ENCODE data around the gene CDC123. TPM values are rescaled to one million over a fixed set of nuclear protein-coding genes. Genes with fewer than 3 reads are reported as not detected.

The CDC123 gene
- 99.3 and 175 TPM in 2 replicates for total RNA-seq

GRCh38 chr10:12195603-12196506 is at the start of gene CDC123, which contains the start of gene NUDT5:
CDC123 (plus strand) TSS chr10:12196188; CDS start chr10:12196246, 58 bp downstream.
NUDT5 (minus strand) TSS chr10:12195891; CDS start chr10:12186291, 9,600 bp downstream.

Other genes starting within 250 kb of the CDC123 start
- 25.1 and 25.7 TPM in 2 replicates for gene UPF2, start 153.4 kb upstream of the CDC123 start, total RNA-seq
- 26.7 and 28.7 TPM in 2 replicates for gene DHTKD1, start 127.2 kb upstream of the CDC123 start, total RNA-seq
- gene SEC61A2, start 66.5 kb upstream of the CDC123 start, total RNA-seq = 11.5 and 17.9 TPM in 2 replicates
- 76.7 and 80.0 TPM in 2 replicates for gene NUDT5, start 297 bp upstream of the CDC123 start, total RNA-seq
- 5.6 and 8.0 TPM in 2 replicates for gene CAMK1D, start 153.4 kb downstream of the CDC123 start, total RNA-seq